GM12873 (cell line): ENCODE data around the gene GALM.

Experiments
- CTCF ChIP-seq: IDR thresholded peaks from 2 replicates; pipeline ENCODE4 v1.5.1; 2012; ENCODE audit warnings: low read depth, mild to moderate bottlenecking, moderate library complexity, low read length, control low read depth; ENCODE audit not compliant: insufficient read depth; ENCODE audit errors: missing control alignments

GALM gene

GRCh38 chr2:38748943-38749804 is 83.3 kb downstream of the GALM start:
- TF ChIP-seq CTCF = no peak

- no peak for TF ChIP-seq CTCF
Measured at GRCh38 chr2:38750011-38750890, 84.3 kb downstream of the GALM start.

GRCh38 chr2:38750891-38751595 is 85.1 kb downstream of the GALM start, which contains the start of gene SRSF7:
Gene SRSF7 (minus strand): TSS chr2:38751361. CDS start chr2:38751256, 105 bp downstream.
- TF ChIP-seq CTCF = no peak

GRCh38 chr2:38751596-38752410 is 85.9 kb downstream of the GALM start:
- TF ChIP-seq CTCF = no peak

- TF ChIP-seq CTCF = no peak
Measured at GRCh38 chr2:38754049-38754448, 88.1 kb downstream of the GALM start.

GRCh38 chr2:38754506-38754905 is 88.6 kb downstream of the GALM start:
- no peak for TF ChIP-seq CTCF
